Caco-2 (cell line): ENCODE measurements around the gene TUBA3E. TPM values are rescaled to one million over a fixed set of nuclear protein-coding genes. Genes with fewer than 3 reads are reported as not detected.
"Not testable (repeated sequence)": the region's sequence is repeated elsewhere in the genome, so short reads cannot be mapped to it uniquely, and the experiment has no call there.

Experiments
- BruUV-seq: library from RNA; stranded (reverse); fragments of 400-500 nt; replicated peaks from 2 replicates; lab custom pipeline; 2021; lab: Mats Ljungman, UMichigan
- CTCF ChIA-PET: fragments of 300-600 bp; sonication (Branson Sonifier 250); formaldehyde crosslinking; loops from one replicate; lab custom pipeline; 2022; ENCODE audit warnings: antibody characterized with exemption; lab: Charles Lee
- POLR2A ChIA-PET: fragments of 300-600 bp; sonication (Branson Sonifier 250); formaldehyde crosslinking; loops from one replicate; lab custom pipeline; 2022; ENCODE audit warnings: antibody characterized with exemption; lab: Charles Lee
- DNase-seq, 2 experiments: peaks; one replicate each; pipeline versions ENCODE4 v3.0.0 to v3.0.0-alpha.2; 2020 to 2022
- H3K27me3 ChIP-seq: replicated peaks from 2 replicates; pipeline ENCODE4 v1.6.0; 2011; ENCODE audit warnings: low read length; ENCODE audit not compliant: control insufficient read depth, insufficient read depth
- H3K36me3 ChIP-seq: 2 replicates; pipeline ENCODE4 v1.5.1; 2011; ENCODE audit warnings: low read length; ENCODE audit not compliant: control insufficient read depth, insufficient read depth
- H3K4me1 ChIP-seq: fragments of 250-450 bp; sonication (Bioruptor Pico); 2 replicates; pipeline ENCODE4 v1.5.1; 2020; ENCODE audit warnings: mild to moderate bottlenecking
- H3K4me3 ChIP-seq: 2 replicates; pipeline ENCODE4 v1.5.1; 2011; ENCODE audit warnings: low read depth, mild to moderate bottlenecking, control low read depth, low read length
- H3K9me3 ChIP-seq: fragments of 250-450 bp; sonication (Bioruptor Pico); 2 replicates; pipeline ENCODE4 v1.5.1; 2020; ENCODE audit warnings: mild to moderate bottlenecking, moderate library complexity
- H3K27ac Mint-ChIP-seq: one replicate; pipeline ENCODE4 v1.8.0; 2022; ENCODE audit warnings: mixed read lengths; ENCODE audit not compliant: unreplicated experiment
- H3K27me3 Mint-ChIP-seq: one replicate; pipeline ENCODE4 v1.8.0; 2022; ENCODE audit warnings: mixed read lengths; ENCODE audit not compliant: insufficient read depth, unreplicated experiment
- H3K36me3 Mint-ChIP-seq: one replicate; pipeline ENCODE4 v1.8.0; 2022; ENCODE audit warnings: mild to moderate bottlenecking, mixed read lengths; ENCODE audit not compliant: insufficient read depth, unreplicated experiment
- H3K4me1 Mint-ChIP-seq: one replicate; pipeline ENCODE4 v1.8.0; 2022; ENCODE audit warnings: low read depth, mixed read lengths; ENCODE audit not compliant: unreplicated experiment
- H3K4me3 Mint-ChIP-seq: one replicate; pipeline ENCODE4 v1.8.0; 2022; ENCODE audit warnings: mild to moderate bottlenecking, moderate library complexity, mixed read lengths; ENCODE audit not compliant: unreplicated experiment
- H3K9me3 Mint-ChIP-seq: one replicate; pipeline ENCODE4 v1.8.0; 2022; ENCODE audit warnings: mixed read lengths; ENCODE audit not compliant: unreplicated experiment
- intact Hi-C: fragments of 100-400 bp; cut with micrococcal nuclease; formaldehyde crosslinking; loops from one replicate; pipeline ENCODE4 v1.10.0; 2022; ENCODE audit not compliant: unreplicated experiment
- total RNA-seq: library from RNA; stranded (reverse); gene quantifications from 2 replicates; pipeline ENCODE4 v1.2.3, GENCODE V29; 2022
- TF ChIP-seq, protein P1 (sequence below), 2 experiments: fragments of 200-600 bp in 1 of 2; IDR thresholded peaks; 1 replicate in 1 of 2; 2 replicates in 1 of 2; pipeline versions ENCODE4 v1.5.1 to v1.8.0; 2011 to 2022; ENCODE audit warnings: antibody characterized with exemption in 1 of 2, control low read depth in 1 of 2, inconsistent platforms in 1 of 2, low read depth in 1 of 2, low read length in 1 of 2, mild to moderate bottlenecking in 1 of 2, moderate library complexity in 1 of 2; ENCODE audit not compliant: insufficient read depth in 1 of 2, severe bottlenecking in 1 of 2, unreplicated experiment in 1 of 2

The TUBA3E gene
- total RNA-seq, 1 experiment from 2014 or later = 0.57 TPM

DNA sequence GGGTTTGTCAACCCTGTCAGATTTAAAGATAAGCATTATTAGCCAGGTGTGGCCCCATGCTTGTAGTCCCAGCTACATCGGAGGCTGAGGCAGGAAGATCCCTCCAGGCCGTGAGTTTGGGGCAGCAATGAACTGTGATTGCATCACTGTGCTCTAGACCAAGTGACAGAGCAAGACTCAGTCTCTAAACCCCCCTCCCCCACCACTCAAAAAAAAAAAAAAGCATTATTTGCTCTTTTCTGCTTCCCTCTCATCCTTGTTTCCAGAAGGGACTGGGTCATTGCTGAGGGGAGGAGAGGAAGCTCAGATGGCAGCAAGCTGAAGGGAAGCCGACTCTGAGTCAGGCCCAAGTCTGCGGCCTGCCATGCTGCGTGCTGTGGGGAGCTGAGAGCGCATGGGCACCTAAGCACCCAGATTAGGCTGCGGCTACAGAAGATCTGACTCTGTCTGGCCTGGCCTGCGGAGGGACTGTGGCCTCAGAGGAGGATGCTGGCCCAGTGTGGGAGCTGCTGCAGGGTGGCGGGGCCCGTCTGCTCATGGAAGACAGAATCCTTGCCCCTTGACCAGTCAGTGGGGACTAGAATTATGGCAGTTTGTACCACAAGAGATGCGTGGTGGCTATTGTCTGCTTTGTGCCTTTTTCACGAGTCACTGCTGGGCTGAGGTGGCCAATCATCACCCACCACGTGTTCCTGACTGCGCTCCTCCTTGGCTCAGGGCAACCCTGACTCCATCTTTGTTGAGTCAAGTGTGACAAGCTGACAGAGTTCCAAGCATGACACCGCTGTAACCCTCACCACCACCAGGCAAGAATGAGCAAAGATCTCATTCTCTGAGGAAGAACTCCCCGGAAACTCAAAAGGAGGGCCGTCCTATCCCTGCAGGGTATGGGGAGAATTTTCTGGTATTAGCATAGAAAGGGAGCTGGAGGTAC is 10.1 kb downstream of the TUBA3E start:
- intact Hi-C loops, H3K4me1 Mint-ChIP-seq, H3K9me3 ChIP-seq, H3K4me3 Mint-ChIP-seq, H3K4me1 ChIP-seq, H3K9me3 Mint-ChIP-seq, H3K27me3 ChIP-seq, H3K4me3 ChIP-seq, H3K36me3 ChIP-seq, BruUV-seq, H3K27me3 Mint-ChIP-seq: not testable (repeated sequence)
- ChIA-PET POLR2A (interaction anchor here (0.6 kb wide), 1 partner anchor 54 kb away, joined by 4 read pairs; no protein-coding TSS in a partner anchor), CTCF (interaction anchor here (0.6 kb wide), 1 partner anchor 154 kb away, joined by 3 read pairs; a partner anchor contains a TSS)
- Mint-ChIP-seq H3K36me3 (peaks cover 39% of the 10 kb centered on the region), H3K27ac (peak overlapping the region; percentile 40)
- DNase-seq = peak in 1 of 2 experiments; percentile 40

DNA sequence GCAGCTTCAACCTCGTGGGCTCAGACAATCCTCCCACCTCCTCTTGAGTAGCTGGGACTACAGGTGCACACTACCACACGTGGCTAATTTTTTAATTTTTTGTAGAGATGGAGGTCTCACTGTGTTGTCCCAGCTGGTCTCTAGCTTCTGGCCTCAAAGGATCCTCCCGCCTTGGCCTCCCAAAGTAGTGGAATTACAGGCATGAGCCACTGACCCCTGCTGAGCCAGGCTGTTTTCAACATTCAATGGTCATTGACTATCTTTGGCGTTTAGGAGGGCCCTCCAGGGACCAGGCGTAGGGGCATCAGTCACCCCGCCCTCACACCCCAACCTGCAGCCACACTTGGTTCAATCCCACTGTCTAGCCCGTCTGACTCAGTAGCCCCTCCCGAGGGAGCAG is 11.0 kb downstream of the TUBA3E start:
- intact Hi-C loops = no loop called here
- H3K9me3 ChIP-seq = no peaks in the 10 kb centered on the region
- Mint-ChIP-seq H3K4me1 (peaks cover 8% of the 10 kb centered on the region), H3K36me3 (peaks cover 34% of the 10 kb centered on the region), H3K27ac (no peak overlapping the region), H3K4me3 (no peak overlapping the region), H3K27me3 (no peaks in the 10 kb centered on the region), H3K9me3 (no peaks in the 10 kb centered on the region)
- CTCF ChIA-PET = no interaction called here
- DNase-seq = no peak
- H3K36me3 ChIP-seq = peaks cover 2% of the 10 kb centered on the region; the same call in 1 of the 2 replicates
- no TSS peak for BruUV-seq
- TF ChIP-seq, protein P1, sequence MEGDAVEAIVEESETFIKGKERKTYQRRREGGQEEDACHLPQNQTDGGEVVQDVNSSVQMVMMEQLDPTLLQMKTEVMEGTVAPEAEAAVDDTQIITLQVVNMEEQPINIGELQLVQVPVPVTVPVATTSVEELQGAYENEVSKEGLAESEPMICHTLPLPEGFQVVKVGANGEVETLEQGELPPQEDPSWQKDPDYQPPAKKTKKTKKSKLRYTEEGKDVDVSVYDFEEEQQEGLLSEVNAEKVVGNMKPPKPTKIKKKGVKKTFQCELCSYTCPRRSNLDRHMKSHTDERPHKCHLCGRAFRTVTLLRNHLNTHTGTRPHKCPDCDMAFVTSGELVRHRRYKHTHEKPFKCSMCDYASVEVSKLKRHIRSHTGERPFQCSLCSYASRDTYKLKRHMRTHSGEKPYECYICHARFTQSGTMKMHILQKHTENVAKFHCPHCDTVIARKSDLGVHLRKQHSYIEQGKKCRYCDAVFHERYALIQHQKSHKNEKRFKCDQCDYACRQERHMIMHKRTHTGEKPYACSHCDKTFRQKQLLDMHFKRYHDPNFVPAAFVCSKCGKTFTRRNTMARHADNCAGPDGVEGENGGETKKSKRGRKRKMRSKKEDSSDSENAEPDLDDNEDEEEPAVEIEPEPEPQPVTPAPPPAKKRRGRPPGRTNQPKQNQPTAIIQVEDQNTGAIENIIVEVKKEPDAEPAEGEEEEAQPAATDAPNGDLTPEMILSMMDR (IDR thresholded peaks at IDR 0.05; ENCODE audit: insufficient read depth in 1 of 2, low read depth in 1 of 2, low read length in 1 of 2, severe bottlenecking in 1 of 2, unreplicated experiment in 1 of 2) = no peak
- no peaks in the 10 kb centered on the region for H3K27me3 ChIP-seq
- peaks cover 4% of the 10 kb centered on the region; the same call in 1 of the 2 replicates for H3K4me1 ChIP-seq
- POLR2A ChIA-PET = no interaction called here
- no peak overlapping the region for H3K4me3 ChIP-seq

DNA sequence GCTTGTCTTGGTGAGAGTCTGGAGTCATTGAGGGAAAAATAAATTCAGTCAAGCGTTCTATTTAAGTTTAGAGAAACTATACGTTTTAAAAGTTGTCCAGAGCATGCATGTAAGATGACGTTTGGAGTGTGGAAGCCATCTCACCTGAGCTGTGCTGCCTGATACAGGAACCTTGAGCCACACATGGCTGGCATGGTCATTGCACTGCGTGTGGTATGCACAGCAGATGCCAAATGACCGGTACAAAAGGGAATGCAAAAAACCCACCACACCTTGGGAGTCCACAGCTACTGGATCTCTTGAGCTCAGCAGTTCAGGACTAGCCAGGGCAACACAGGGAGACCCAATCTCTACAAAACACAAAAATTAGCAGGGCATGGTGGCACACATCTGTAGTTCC is 11.8 kb downstream of the TUBA3E start:
- ChIA-PET CTCF (no interaction called here), POLR2A (no interaction called here)
- Histone ChIP-seq H3K36me3 (peaks cover 2% of the 10 kb centered on the region; the same call in 1 of the 2 replicates), H3K27me3 (no peaks in the 10 kb centered on the region), H3K4me3 (no peak overlapping the region), H3K9me3 (no peaks in the 10 kb centered on the region), H3K4me1 (peaks cover 4% of the 10 kb centered on the region; the same call in 1 of the 2 replicates)
- Mint-ChIP-seq H3K9me3 (no peaks in the 10 kb centered on the region), H3K4me1 (peaks cover 8% of the 10 kb centered on the region), H3K27me3 (no peaks in the 10 kb centered on the region), H3K27ac (no peak overlapping the region), H3K36me3 (peaks cover 41% of the 10 kb centered on the region), H3K4me3 (no peak overlapping the region)
- no peak for DNase-seq
- TF ChIP-seq, protein P1 (IDR thresholded peaks at IDR 0.05; ENCODE audit: insufficient read depth in 1 of 2, low read depth in 1 of 2, low read length in 1 of 2, severe bottlenecking in 1 of 2, unreplicated experiment in 1 of 2) = no peak
- no TSS peak for BruUV-seq
- intact Hi-C loops = no loop called here
